Measurements from ENCODE around the gene CMAS.

CMAS gene

GRCh38 chr12:22029991-22030390 is 16.0 kb upstream of the CMAS start:
- no peak overlapping the region for H3K9ac ChIP-seq (ENCODE audit: low read depth, low read length)
- H3K27me3 ChIP-seq (ENCODE audit: control insufficient read depth, insufficient read depth, low read length): no peaks in the 10 kb centered on the region
- H3K9me3 ChIP-seq (ENCODE audit: control insufficient read depth, insufficient read depth, low read length): no peaks in the 10 kb centered on the region
- no peaks in the 10 kb centered on the region for H3K4me1 ChIP-seq (ENCODE audit: control insufficient read depth, insufficient read depth, low read length)
- no peaks in the 10 kb centered on the region for H3K36me3 ChIP-seq (ENCODE audit: control insufficient read depth, insufficient read depth, low read length)
- no peak overlapping the region for H3K4me3 ChIP-seq (ENCODE audit: low read depth, low read length)

DNA sequence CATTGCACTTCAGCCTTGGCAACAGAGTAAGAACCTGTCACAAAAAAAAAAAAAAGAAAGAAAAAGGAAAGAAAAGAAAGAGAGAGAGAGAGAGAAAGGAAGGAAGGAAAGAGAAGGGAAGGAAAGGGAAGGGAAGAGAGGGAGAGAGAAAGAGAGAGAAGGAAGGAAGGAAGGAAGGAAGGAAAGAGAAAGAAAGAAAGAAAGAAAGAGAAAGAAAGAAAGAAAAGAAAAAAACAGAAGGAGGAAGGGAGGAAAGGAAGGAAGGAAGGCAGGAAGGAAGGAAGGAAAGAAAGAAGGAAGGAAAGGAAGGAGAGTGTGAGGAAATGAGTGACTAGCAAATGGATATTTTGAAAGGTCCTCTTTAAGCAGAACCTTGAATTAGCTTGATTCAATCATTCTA is 13.3 kb upstream of the CMAS start:
- H3K9me3 ChIP-seq (ENCODE audit: control insufficient read depth, insufficient read depth, low read length): no peaks in the 10 kb centered on the region
- H3K27me3 ChIP-seq (ENCODE audit: control insufficient read depth, insufficient read depth, low read length): no peaks in the 10 kb centered on the region
- H3K36me3 ChIP-seq (ENCODE audit: control insufficient read depth, insufficient read depth, low read length): no peaks in the 10 kb centered on the region
- H3K4me1 ChIP-seq (ENCODE audit: control insufficient read depth, insufficient read depth, low read length): no peaks in the 10 kb centered on the region
- no peak overlapping the region for H3K4me3 ChIP-seq (ENCODE audit: low read depth, low read length)
- H3K9ac ChIP-seq (ENCODE audit: low read depth, low read length): no peak overlapping the region

- no peaks in the 10 kb centered on the region for H3K4me1 ChIP-seq (ENCODE audit: control insufficient read depth, insufficient read depth, low read length)
Measured at GRCh38 chr12:22034709-22035506, 11.1 kb upstream of the CMAS start.

GRCh38 chr12:22037947-22038346 is 8.1 kb upstream of the CMAS start:
- Histone ChIP-seq H3K4me1 (ENCODE audit: control insufficient read depth, insufficient read depth, low read length) (no peaks in the 10 kb centered on the region), H3K36me3 (ENCODE audit: control insufficient read depth, insufficient read depth, low read length) (no peaks in the 10 kb centered on the region), H3K4me3 (ENCODE audit: low read depth, low read length) (no peak overlapping the region), H3K9me3 (ENCODE audit: control insufficient read depth, insufficient read depth, low read length) (no peaks in the 10 kb centered on the region), H3K9ac (ENCODE audit: low read depth, low read length) (no peak overlapping the region), H3K27me3 (ENCODE audit: control insufficient read depth, insufficient read depth, low read length) (no peaks in the 10 kb centered on the region)

More at GRCh38 chr12:22034709-22035506, 11.1 kb upstream of the CMAS start:
- no peak overlapping the region for H3K9ac ChIP-seq (ENCODE audit: low read depth, low read length)
- no peaks in the 10 kb centered on the region for H3K27me3 ChIP-seq (ENCODE audit: control insufficient read depth, insufficient read depth, low read length)
- H3K36me3 ChIP-seq (ENCODE audit: control insufficient read depth, insufficient read depth, low read length): no peaks in the 10 kb centered on the region
- no peaks in the 10 kb centered on the region for H3K9me3 ChIP-seq (ENCODE audit: control insufficient read depth, insufficient read depth, low read length)
- no peak overlapping the region for H3K4me3 ChIP-seq (ENCODE audit: low read depth, low read length)

GRCh38 chr12:22038734-22039133 is 7.3 kb upstream of the CMAS start:
- Histone ChIP-seq H3K4me3 (ENCODE audit: low read depth, low read length) (no peak overlapping the region), H3K4me1 (ENCODE audit: control insufficient read depth, insufficient read depth, low read length) (no peaks in the 10 kb centered on the region), H3K27me3 (ENCODE audit: control insufficient read depth, insufficient read depth, low read length) (no peaks in the 10 kb centered on the region), H3K9ac (ENCODE audit: low read depth, low read length) (no peak overlapping the region), H3K9me3 (ENCODE audit: control insufficient read depth, insufficient read depth, low read length) (no peaks in the 10 kb centered on the region), H3K36me3 (ENCODE audit: control insufficient read depth, insufficient read depth, low read length) (no peaks in the 10 kb centered on the region)

- H3K4me1 ChIP-seq (ENCODE audit: control insufficient read depth, insufficient read depth, low read length): no peaks in the 10 kb centered on the region
- H3K36me3 ChIP-seq (ENCODE audit: control insufficient read depth, insufficient read depth, low read length): no peaks in the 10 kb centered on the region
- H3K9me3 ChIP-seq (ENCODE audit: control insufficient read depth, insufficient read depth, low read length): no peaks in the 10 kb centered on the region
- H3K9ac ChIP-seq (ENCODE audit: low read depth, low read length): no peak overlapping the region
- H3K27me3 ChIP-seq (ENCODE audit: control insufficient read depth, insufficient read depth, low read length): no peaks in the 10 kb centered on the region
- no peak overlapping the region for H3K4me3 ChIP-seq (ENCODE audit: low read depth, low read length)
Measured at GRCh38 chr12:22039361-22039760, 6.7 kb upstream of the CMAS start.

- no peaks in the 10 kb centered on the region for H3K9me3 ChIP-seq (ENCODE audit: control insufficient read depth, insufficient read depth, low read length)
- no peaks in the 10 kb centered on the region for H3K27me3 ChIP-seq (ENCODE audit: control insufficient read depth, insufficient read depth, low read length)
- no peaks in the 10 kb centered on the region for H3K36me3 ChIP-seq (ENCODE audit: control insufficient read depth, insufficient read depth, low read length)
- H3K4me3 ChIP-seq (ENCODE audit: low read depth, low read length): no peak overlapping the region
- H3K4me1 ChIP-seq (ENCODE audit: control insufficient read depth, insufficient read depth, low read length): peaks cover 7% of the 10 kb centered on the region
- no peak overlapping the region for H3K9ac ChIP-seq (ENCODE audit: low read depth, low read length)
Measured at GRCh38 chr12:22042976-22043669, 2.9 kb upstream of the CMAS start.

DNA sequence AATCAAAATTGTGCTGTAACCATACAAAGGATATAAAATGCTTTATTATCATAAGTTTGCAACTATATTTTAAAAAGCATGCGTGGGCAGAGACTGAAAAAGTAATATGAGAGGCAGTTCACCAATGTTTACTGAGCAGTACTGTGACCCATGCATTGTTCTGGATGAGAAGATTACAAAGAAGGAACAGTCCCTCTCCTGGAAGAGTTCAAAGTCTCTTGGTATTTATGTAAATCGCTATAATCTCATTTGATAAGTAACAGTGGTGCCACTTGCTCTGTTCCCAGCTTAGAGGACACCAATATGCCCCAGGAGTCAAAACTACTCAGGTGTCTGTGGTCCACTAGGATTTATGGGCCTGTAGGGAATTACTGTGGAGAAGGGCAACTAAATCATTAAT is 2.1 kb upstream of the CMAS start:
- H3K4me3 ChIP-seq (ENCODE audit: low read depth, low read length): no peak overlapping the region
- no peak overlapping the region for H3K9ac ChIP-seq (ENCODE audit: low read depth, low read length)

GRCh38 chr12:22044391-22044790 is 1.6 kb upstream of the CMAS start:
- Histone ChIP-seq H3K27me3 (ENCODE audit: control insufficient read depth, insufficient read depth, low read length) (no peaks in the 10 kb centered on the region), H3K9me3 (ENCODE audit: control insufficient read depth, insufficient read depth, low read length) (no peaks in the 10 kb centered on the region), H3K36me3 (ENCODE audit: control insufficient read depth, insufficient read depth, low read length) (no peaks in the 10 kb centered on the region), H3K9ac (ENCODE audit: low read depth, low read length) (no peak overlapping the region), H3K4me3 (ENCODE audit: low read depth, low read length) (no peak overlapping the region), H3K4me1 (ENCODE audit: control insufficient read depth, insufficient read depth, low read length) (peaks cover 18% of the 10 kb centered on the region)

More for the DNA sequence above, 2.1 kb upstream of the CMAS start:
- H3K4me1 ChIP-seq (ENCODE audit: control insufficient read depth, insufficient read depth, low read length): peaks cover 16% of the 10 kb centered on the region
- no peaks in the 10 kb centered on the region for H3K9me3 ChIP-seq (ENCODE audit: control insufficient read depth, insufficient read depth, low read length)
- no peaks in the 10 kb centered on the region for H3K27me3 ChIP-seq (ENCODE audit: control insufficient read depth, insufficient read depth, low read length)
- no peaks in the 10 kb centered on the region for H3K36me3 ChIP-seq (ENCODE audit: control insufficient read depth, insufficient read depth, low read length)

DNA sequence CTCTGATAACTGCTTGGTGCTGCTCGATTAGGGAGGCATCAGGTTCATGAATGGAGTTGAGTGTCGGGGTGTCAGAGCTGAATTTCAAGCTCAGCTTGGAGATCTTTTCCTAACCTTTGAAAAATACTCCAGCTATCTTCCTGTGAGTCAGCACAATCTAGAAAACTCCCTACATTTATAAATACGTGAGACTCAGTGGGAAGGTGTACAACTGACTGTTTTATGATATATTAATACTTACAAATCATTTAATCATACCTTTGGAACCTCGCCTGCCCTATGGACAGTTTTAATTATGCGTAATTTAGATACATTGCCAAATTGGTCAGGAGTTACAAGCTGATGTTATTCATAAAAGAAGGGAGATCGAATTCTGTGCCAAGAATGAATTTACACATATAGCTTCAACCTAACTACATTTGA is 961 bp downstream of the CMAS start:
- Histone ChIP-seq H3K4me3 (ENCODE audit: low read depth, low read length) (peak overlapping the region; percentile 84), H3K4me1 (ENCODE audit: control insufficient read depth, insufficient read depth, low read length) (peaks cover 22% of the 10 kb centered on the region), H3K9me3 (ENCODE audit: control insufficient read depth, insufficient read depth, low read length) (no peaks in the 10 kb centered on the region), H3K9ac (ENCODE audit: low read depth, low read length) (peak overlapping the region; percentile 62), H3K27me3 (ENCODE audit: control insufficient read depth, insufficient read depth, low read length) (no peaks in the 10 kb centered on the region), H3K36me3 (ENCODE audit: control insufficient read depth, insufficient read depth, low read length) (no peaks in the 10 kb centered on the region)

DNA sequence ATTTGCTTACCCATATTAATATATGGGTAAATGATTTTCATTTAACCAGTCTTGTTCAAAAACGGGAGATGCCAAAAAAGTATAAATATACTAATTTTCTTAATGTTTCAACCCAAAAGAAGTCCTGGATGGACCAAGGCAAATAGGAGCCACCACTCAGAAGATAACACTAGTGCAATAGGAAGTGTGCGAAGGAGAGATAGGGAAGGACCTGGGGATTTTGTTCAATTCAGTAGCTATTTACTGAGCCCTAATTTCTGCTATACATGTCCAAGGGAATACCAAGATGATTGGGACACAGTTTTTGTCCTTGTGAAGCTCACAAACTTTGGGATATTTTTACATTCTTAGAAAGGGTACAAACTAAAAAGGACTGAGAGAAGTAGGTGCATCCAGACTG is 1.5 kb downstream of the CMAS start:
- Histone ChIP-seq H3K9ac (ENCODE audit: low read depth, low read length) (no peak overlapping the region), H3K4me1 (ENCODE audit: control insufficient read depth, insufficient read depth, low read length) (peaks cover 22% of the 10 kb centered on the region), H3K4me3 (ENCODE audit: low read depth, low read length) (peak overlapping the region; percentile 19)

More for the DNA sequence above, 1.5 kb downstream of the CMAS start:
- Histone ChIP-seq H3K9me3 (ENCODE audit: control insufficient read depth, insufficient read depth, low read length) (no peaks in the 10 kb centered on the region), H3K27me3 (ENCODE audit: control insufficient read depth, insufficient read depth, low read length) (no peaks in the 10 kb centered on the region), H3K36me3 (ENCODE audit: control insufficient read depth, insufficient read depth, low read length) (no peaks in the 10 kb centered on the region)

Data from iPS-15b (cell line).